Tibial artery (tissue), 4 donors: ENCODE measurements around the gene OR4F15.

Experiments used
- DNase-seq, 2 donors: peaks; one replicate each; pipeline ENCODE4 v3.0.0-alpha.2; 2019
- H3K27ac ChIP-seq, 2 donors: fragments of 200-600 bp; sonication (generic) in 1 of 2; 1 replicate in 1 of 2; 2 replicates in 1 of 2; pipeline ENCODE4 v1.5.1; 2018 to 2019; ENCODE audit warnings: mild to moderate bottlenecking in 1 of 2
- H3K27me3 ChIP-seq, 2 donors: fragments of 200-600 bp; sonication (generic) in 1 of 2; one replicate each; pipeline versions ENCODE4 v1.5.1 to v1.6.0; 2016 to 2019
- H3K36me3 ChIP-seq, 3 donors: fragments of 200-600 bp; sonication (generic) in 2 of 3; one replicate each; pipeline ENCODE4 v1.5.1; 2016 to 2019; ENCODE audit warnings: mild to moderate bottlenecking in 2 of 3
- H3K4me1 ChIP-seq, 4 donors: fragments of 200-600 bp; sonication (generic) in 2 of 4; 1 replicate in 3 of 4; 2 replicates in 1 of 4; pipeline ENCODE4 v1.5.1; 2016 to 2019
- H3K4me3 ChIP-seq, 2 donors: fragments of 200-600 bp; sonication (generic) in 1 of 2; 1 replicate in 1 of 2; 2 replicates in 1 of 2; pipeline ENCODE4 v1.5.1; 2018 to 2019; ENCODE audit warnings: mild to moderate bottlenecking in 2 of 2
- H3K9me3 ChIP-seq, 3 donors: fragments of 200-600 bp; sonication (generic) in 1 of 3; one replicate each; pipeline ENCODE4 v1.5.1; 2016 to 2019
- intact Hi-C: fragments of 100-400 bp; cut with DNase I; formaldehyde crosslinking; loops from one replicate; pipeline ENCODE4 v1.15.0; 2023; ENCODE audit warnings: low total_unique reads
- TF ChIP-seq, protein P1 (sequence below), 2 experiments: fragments of 200-600 bp in 1 of 2; fragments of 450-650 bp in 1 of 2; IDR thresholded peaks; one replicate each; pipeline ENCODE4 v1.5.1; 2017 to 2019; ENCODE audit warnings: antibody characterized with exemption in 2 of 2, mild to moderate bottlenecking in 1 of 2, moderate library complexity in 1 of 2

Gene OR4F15

GRCh38 chr15:101804375-101804774 lies 7.6 kb upstream of the OR4F15 start:
- no peaks in the 10 kb centered on the region for H3K27me3 ChIP-seq
- intact Hi-C loops = no loop called here
- no peaks in the 10 kb centered on the region for H3K4me1 ChIP-seq
- no peak overlapping the region for H3K4me3 ChIP-seq
- DNase-seq = no peak
- no peaks in the 10 kb centered on the region for H3K36me3 ChIP-seq
- TF ChIP-seq, protein P1, sequence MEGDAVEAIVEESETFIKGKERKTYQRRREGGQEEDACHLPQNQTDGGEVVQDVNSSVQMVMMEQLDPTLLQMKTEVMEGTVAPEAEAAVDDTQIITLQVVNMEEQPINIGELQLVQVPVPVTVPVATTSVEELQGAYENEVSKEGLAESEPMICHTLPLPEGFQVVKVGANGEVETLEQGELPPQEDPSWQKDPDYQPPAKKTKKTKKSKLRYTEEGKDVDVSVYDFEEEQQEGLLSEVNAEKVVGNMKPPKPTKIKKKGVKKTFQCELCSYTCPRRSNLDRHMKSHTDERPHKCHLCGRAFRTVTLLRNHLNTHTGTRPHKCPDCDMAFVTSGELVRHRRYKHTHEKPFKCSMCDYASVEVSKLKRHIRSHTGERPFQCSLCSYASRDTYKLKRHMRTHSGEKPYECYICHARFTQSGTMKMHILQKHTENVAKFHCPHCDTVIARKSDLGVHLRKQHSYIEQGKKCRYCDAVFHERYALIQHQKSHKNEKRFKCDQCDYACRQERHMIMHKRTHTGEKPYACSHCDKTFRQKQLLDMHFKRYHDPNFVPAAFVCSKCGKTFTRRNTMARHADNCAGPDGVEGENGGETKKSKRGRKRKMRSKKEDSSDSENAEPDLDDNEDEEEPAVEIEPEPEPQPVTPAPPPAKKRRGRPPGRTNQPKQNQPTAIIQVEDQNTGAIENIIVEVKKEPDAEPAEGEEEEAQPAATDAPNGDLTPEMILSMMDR (IDR thresholded peaks at IDR 0.05) = no peak
- H3K9me3 ChIP-seq = no peaks in the 10 kb centered on the region
- H3K27ac ChIP-seq = no peak overlapping the region

DNA sequence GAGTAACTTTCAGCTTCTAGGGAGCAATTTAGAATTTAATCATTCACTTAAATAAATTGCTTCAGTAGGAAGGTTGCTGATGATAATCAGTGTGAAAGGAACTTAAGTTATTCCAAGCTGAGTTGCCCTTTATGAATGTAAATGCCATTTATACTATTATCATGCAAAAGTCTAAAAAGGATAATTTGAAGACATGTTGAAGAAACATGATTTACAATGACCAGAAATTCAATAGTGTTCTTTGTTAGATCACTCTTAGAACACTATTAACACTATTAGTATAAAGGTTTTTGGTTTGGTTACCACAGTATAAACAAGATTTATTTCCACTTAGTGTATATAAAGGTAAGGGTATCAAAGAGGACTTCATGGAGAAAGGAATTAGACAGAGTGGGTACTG lies 7.1 kb upstream of the OR4F15 start:
- Histone ChIP-seq H3K4me3 (no peak overlapping the region), H3K27ac (no peak overlapping the region), H3K36me3 (no peaks in the 10 kb centered on the region), H3K9me3 (no peaks in the 10 kb centered on the region), H3K4me1 (no peaks in the 10 kb centered on the region), H3K27me3 (no peaks in the 10 kb centered on the region)
- TF ChIP-seq, protein P1 (IDR thresholded peaks at IDR 0.05) = no peak
- no peak for DNase-seq
- intact Hi-C loops = no loop called here

DNA sequence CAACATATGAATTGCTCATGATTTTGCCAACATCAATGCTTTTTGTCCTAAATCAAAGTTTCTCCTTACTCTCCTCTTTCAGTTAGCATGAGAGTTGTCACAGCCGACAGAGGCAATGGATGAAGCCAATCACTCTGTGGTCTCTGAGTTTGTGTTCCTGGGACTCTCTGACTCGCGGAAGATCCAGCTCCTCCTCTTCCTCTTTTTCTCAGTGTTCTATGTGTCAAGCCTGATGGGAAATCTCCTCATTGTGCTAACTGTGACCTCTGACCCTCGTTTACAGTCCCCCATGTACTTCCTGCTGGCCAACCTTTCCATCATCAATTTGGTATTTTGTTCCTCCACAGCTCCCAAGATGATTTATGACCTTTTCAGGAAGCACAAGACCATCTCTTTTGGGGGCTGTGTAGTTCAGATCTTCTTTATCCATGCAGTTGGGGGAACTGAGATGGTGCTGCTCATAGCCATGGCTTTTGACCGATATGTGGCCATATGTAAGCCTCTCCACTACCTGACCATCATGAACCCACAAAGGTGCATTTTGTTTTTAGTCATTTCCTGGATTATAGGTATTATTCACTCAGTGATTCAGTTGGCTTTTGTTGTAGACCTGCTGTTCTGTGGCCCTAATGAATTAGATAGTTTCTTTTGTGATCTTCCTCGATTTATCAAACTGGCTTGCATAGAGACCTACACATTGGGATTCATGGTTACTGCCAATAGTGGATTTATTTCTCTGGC lies 6.2 kb upstream of the OR4F15 start:
- H3K27ac ChIP-seq = no peak overlapping the region
- TF ChIP-seq, protein P1 (IDR thresholded peaks at IDR 0.05) = no peak
- H3K27me3 ChIP-seq = no peaks in the 10 kb centered on the region
- no peaks in the 10 kb centered on the region for H3K36me3 ChIP-seq
- DNase-seq = no peak
- no peaks in the 10 kb centered on the region for H3K4me1 ChIP-seq
- intact Hi-C loops = no loop called here
- no peak overlapping the region for H3K4me3 ChIP-seq
- H3K9me3 ChIP-seq = no peaks in the 10 kb centered on the region

- no peaks in the 10 kb centered on the region for H3K9me3 ChIP-seq
- H3K4me1 ChIP-seq = no peaks in the 10 kb centered on the region
- no peak for DNase-seq
- no peaks in the 10 kb centered on the region for H3K36me3 ChIP-seq
- intact Hi-C loops = no loop called here
- no peak overlapping the region for H3K4me3 ChIP-seq
- TF ChIP-seq, protein P1 (IDR thresholded peaks at IDR 0.05) = no peak
- H3K27me3 ChIP-seq = no peaks in the 10 kb centered on the region
- no peak overlapping the region for H3K27ac ChIP-seq
These were observed 4.6 kb upstream of the OR4F15 start for GRCh38 chr15:101807345-101807945.

GRCh38 chr15:101808201-101808600 lies 3.8 kb upstream of the OR4F15 start:
- Histone ChIP-seq H3K27me3 (no peaks in the 10 kb centered on the region), H3K4me1 (no peaks in the 10 kb centered on the region)
- intact Hi-C loops = no loop called here

More at GRCh38 chr15:101808201-101808600, 3.8 kb upstream of the OR4F15 start:
- TF ChIP-seq, protein P1 (IDR thresholded peaks at IDR 0.05) = no peak
- Histone ChIP-seq H3K36me3 (no peaks in the 10 kb centered on the region), H3K27ac (no peak overlapping the region), H3K9me3 (no peaks in the 10 kb centered on the region), H3K4me3 (no peak overlapping the region)
- DNase-seq = no peak
